Hepatocyte (in vitro differentiated cells): Measurements from ENCODE around the gene PRMT3. TPM values are rescaled to one million over a fixed set of nuclear protein-coding genes. Genes with fewer than 3 reads are reported as not detected.

ENCODE experiments used
- DNase-seq: peaks from one replicate; pipeline ENCODE4 v3.0.0-alpha.2; 2016; ENCODE audit warnings: low spot score
- H2AFZ ChIP-seq: fragments of 200-600 bp; sonication (generic); 2 replicates; pipeline ENCODE4 v1.6.0; 2016; ENCODE audit warnings: antibody characterized with exemption, mild to moderate bottlenecking
- H3K27ac ChIP-seq: fragments of 200-600 bp; sonication (generic); 2 replicates; pipeline ENCODE4 v1.5.1; 2016; ENCODE audit warnings: mild to moderate bottlenecking
- H3K27me3 ChIP-seq: fragments of 200-600 bp; sonication (generic); 2 replicates; pipeline ENCODE4 v1.6.1; 2016
- H3K36me3 ChIP-seq: fragments of 200-600 bp; sonication (generic); replicated peaks from 2 replicates; pipeline ENCODE4 v1.5.1; 2016; ENCODE audit warnings: low read depth; ENCODE audit not compliant: insufficient read depth
- H3K4me1 ChIP-seq: fragments of 200-600 bp; sonication (generic); 2 replicates; pipeline ENCODE4 v1.5.1; 2016; ENCODE audit warnings: mild to moderate bottlenecking, moderate library complexity; ENCODE audit not compliant: insufficient read depth
- H3K4me2 ChIP-seq: fragments of 200-600 bp; sonication (generic); 2 replicates; pipeline ENCODE4 v1.6.0; 2016
- H3K4me3 ChIP-seq: fragments of 200-600 bp; sonication (generic); 2 replicates; pipeline ENCODE4 v1.5.1; 2016; ENCODE audit warnings: mild to moderate bottlenecking
- H3K79me2 ChIP-seq: fragments of 200-600 bp; sonication (generic); 2 replicates; pipeline ENCODE4 v1.6.0; 2017; ENCODE audit warnings: mild to moderate bottlenecking
- H3K9me2 ChIP-seq: fragments of 200-600 bp; sonication (generic); replicated peaks from 2 replicates; pipeline ENCODE4 v1.6.0; 2017; ENCODE audit warnings: mild to moderate bottlenecking; ENCODE audit not compliant: insufficient read depth
- H3K9me3 ChIP-seq: fragments of 200-600 bp; sonication (generic); 2 replicates; pipeline ENCODE4 v1.5.1; 2016; ENCODE audit warnings: low read depth, mild to moderate bottlenecking
- H4K20me1 ChIP-seq: fragments of 200-600 bp; sonication (generic); 2 replicates; pipeline ENCODE4 v1.6.0; 2016; ENCODE audit warnings: mild to moderate bottlenecking; ENCODE audit not compliant: insufficient read depth, poor library complexity, severe bottlenecking
- EZH2 ChIP-seq: fragments of 200-600 bp; sonication (generic); IDR thresholded peaks from 2 replicates; pipeline ENCODE4 v1.6.1; 2016; ENCODE audit warnings: antibody characterized with exemption, mild to moderate bottlenecking, borderline replicate concordance
- EZH2phosphoT487 ChIP-seq: fragments of 200-600 bp; sonication (generic); IDR thresholded peaks from one replicate; pipeline ENCODE4 v1.6.1; 2018; ENCODE audit warnings: antibody characterized with exemption, mild to moderate bottlenecking, low read depth, moderate library complexity; ENCODE audit not compliant: unreplicated experiment, severe bottlenecking
- WGBS: methylation state at CpG from one replicate; pipeline ENCODE4 v1.1.6; 2016; ENCODE audit warnings: low lambda C conversion rate; ENCODE audit errors: missing lambda C conversion rate; 5-methylcytosine and 5-hydroxymethylcytosine counted together
- polyA plus RNA-seq: library from polyadenylated mRNA; unstranded; fragments of >200 nt; fragmentation: Nextera tagmentation; extraction: Ambion mirVana; gene quantifications from 2 replicates; pipeline ENCODE4 v1.2.1, GENCODE V29; 2016
- total RNA-seq: library from RNA; depleted of rRNA; stranded (reverse); fragments of >200 nt; gene quantifications from 2 replicates; pipeline ENCODE4 v1.2.3, GENCODE V29; 2014
- TF ChIP-seq, protein P1 (sequence below): fragments of 200-600 bp; sonication (generic); IDR thresholded peaks from 2 replicates; pipeline ENCODE4 v1.5.1; 2016; ENCODE audit warnings: antibody characterized with exemption, mild to moderate bottlenecking; ENCODE audit not compliant: poor library complexity

Gene PRMT3
- total RNA-seq (14.1 and 18.8 TPM in 2 replicates), polyA plus RNA-seq (9.5 and 12.9 TPM in 2 replicates)

DNA sequence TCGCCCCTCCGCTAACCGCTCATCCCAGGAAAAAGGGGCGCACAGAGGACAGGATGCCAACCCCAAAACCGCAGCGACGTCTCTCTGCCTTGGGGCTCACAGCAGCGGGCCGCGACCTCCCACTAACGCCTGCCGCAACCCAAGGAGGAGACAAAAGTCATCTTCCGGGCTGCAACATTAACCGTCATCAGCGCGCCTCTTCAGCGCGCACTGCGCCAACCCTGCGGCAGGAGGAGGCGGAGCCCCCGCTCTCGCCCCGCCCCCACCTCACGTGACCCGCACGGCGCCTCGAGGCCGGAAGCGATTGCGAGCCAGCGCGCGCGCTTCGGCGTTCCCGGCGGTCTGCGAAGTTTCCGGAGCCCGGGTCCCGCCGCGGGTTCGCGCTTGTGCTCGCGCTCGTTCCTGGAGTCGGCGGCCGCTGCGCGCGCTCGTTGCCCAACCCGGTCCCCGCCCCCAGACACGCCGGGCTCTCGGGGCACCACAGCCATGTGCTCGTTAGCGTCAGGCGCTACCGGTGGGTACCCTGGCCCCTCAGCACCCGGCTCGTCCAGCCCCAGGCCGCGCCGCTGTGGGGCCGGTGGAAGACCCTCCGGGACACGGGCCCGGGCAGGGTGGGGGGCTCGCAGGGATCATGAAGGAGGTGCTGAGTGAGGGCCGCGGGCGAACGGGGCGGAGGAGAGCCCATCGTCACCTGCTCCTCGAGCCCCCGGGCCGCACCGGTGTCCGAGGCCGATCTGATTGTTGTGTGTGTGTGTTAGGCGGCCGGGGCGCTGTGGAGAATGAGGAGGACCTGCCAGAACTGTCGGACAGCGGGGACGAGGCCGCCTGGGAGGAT lies at the start of gene PRMT3:
Gene PRMT3, plus strand, starts transcription at position 456 of the 835 bp plus-strand sequence. Its CDS starts 31 bp downstream, at position 487.
- WGBS, result 1% methylated on average over 81 of the region's 96 CpGs
- H3K4me1 ChIP-seq, result peaks cover 8% of the 10 kb centered on the region
- H3K9me2 ChIP-seq, result no peaks in the 10 kb centered on the region
- no peaks in the 10 kb centered on the region for H3K36me3 ChIP-seq
- no peaks in the 10 kb centered on the region for H3K27me3 ChIP-seq
- no peaks in the 10 kb centered on the region for H4K20me1 ChIP-seq
- H3K4me3 ChIP-seq, result peak within 1 kb of the TSS; percentile 63
- peak within 1 kb of the TSS; percentile 95 for H3K4me2 ChIP-seq
- H2AFZ ChIP-seq, result peak within 1 kb of the TSS; percentile 88
- peaks cover 10% of the 10 kb centered on the region for H3K79me2 ChIP-seq
- peak within 1 kb of the TSS; percentile 88 for H3K27ac ChIP-seq
- no peaks in the 10 kb centered on the region for H3K9me3 ChIP-seq
- DNase-seq, result peak; percentile 98
- TF ChIP-seq, protein P1, sequence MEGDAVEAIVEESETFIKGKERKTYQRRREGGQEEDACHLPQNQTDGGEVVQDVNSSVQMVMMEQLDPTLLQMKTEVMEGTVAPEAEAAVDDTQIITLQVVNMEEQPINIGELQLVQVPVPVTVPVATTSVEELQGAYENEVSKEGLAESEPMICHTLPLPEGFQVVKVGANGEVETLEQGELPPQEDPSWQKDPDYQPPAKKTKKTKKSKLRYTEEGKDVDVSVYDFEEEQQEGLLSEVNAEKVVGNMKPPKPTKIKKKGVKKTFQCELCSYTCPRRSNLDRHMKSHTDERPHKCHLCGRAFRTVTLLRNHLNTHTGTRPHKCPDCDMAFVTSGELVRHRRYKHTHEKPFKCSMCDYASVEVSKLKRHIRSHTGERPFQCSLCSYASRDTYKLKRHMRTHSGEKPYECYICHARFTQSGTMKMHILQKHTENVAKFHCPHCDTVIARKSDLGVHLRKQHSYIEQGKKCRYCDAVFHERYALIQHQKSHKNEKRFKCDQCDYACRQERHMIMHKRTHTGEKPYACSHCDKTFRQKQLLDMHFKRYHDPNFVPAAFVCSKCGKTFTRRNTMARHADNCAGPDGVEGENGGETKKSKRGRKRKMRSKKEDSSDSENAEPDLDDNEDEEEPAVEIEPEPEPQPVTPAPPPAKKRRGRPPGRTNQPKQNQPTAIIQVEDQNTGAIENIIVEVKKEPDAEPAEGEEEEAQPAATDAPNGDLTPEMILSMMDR, result peak; percentile 100
- no peak for TF ChIP-seq EZH2phosphoT487

DNA sequence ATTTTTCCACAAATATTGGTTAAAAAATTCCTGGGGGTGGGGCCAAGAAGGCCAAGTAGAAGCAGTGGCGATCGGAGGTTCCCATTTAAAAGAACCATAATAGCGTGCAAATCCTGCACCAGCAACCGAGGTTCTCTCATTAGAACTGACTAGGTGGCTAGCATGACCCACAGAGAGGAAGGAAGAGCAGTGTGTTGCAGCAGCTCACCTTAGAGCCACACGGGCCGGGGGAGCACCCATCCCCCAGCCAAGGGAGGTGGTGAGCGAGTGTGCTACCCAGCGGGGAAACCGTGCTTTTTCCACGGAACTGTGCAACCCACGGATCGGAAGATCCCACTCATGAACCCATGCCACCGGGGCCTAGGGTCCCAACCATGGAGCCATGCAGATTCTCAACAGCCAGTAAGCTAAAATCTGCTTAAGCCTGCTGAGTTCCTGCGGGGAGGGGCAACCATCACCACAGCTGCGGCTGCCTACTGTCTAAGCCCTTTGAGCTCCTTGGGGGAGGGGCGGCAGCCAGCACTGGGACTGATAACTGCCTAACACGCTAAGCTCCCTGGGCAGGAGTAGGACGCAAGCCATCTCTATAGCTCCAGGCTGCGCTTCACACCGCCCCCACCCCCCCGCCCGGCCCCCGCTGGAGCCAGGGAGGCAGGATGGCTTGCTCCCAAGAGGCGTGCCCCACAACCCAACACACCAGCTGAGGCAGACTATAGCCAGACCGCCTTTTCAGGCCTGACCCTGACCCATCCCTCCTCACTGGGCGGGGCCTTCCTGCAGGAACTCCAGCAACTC lies 45.0 kb upstream of the PRMT3 start:
- no peak overlapping the region for H2AFZ ChIP-seq
- no peak overlapping the region for H3K27ac ChIP-seq
- no peaks in the 10 kb centered on the region for H3K9me2 ChIP-seq
- no peaks in the 10 kb centered on the region for H3K79me2 ChIP-seq
- H4K20me1 ChIP-seq, result no peaks in the 10 kb centered on the region
- peak; percentile 77 for DNase-seq
- TF ChIP-seq EZH2, result no peak
- TF ChIP-seq, protein P1, result no peak
- no peak for TF ChIP-seq EZH2phosphoT487
- no peak overlapping the region for H3K4me3 ChIP-seq
- no peaks in the 10 kb centered on the region for H3K36me3 ChIP-seq
- H3K4me1 ChIP-seq, result peaks cover 3% of the 10 kb centered on the region
- H3K4me2 ChIP-seq, result peak overlapping the region; percentile 66
- WGBS, result 21% methylated on average over 26 of the region's 26 CpGs
- no peaks in the 10 kb centered on the region for H3K27me3 ChIP-seq
- H3K9me3 ChIP-seq, result no peaks in the 10 kb centered on the region

DNA sequence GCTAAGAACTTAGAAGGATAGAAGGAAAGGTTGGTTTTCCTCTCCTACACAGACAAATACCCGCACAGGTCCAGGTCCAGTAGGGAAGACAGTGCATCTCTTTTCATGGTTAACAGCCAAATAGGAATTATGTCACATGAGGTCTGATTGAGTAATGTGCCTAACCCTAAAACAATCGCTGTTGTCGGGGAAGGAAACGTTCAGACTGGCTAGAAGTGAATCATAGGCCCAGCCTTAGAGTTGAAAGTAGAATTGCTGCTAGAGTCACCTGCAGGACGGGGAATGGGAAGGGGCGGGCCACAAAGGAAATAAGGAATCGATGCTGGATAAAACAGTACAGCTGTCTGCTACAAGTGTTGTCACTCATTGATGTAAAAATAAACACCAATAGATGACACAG lies 36.4 kb upstream of the PRMT3 start:
- H3K27ac ChIP-seq, result no peak overlapping the region
- WGBS, result 90% methylated on average over 7 of the region's 7 CpGs
- H3K4me1 ChIP-seq, result peaks cover 1% of the 10 kb centered on the region
- no peak overlapping the region for H3K4me3 ChIP-seq
- H3K36me3 ChIP-seq, result no peaks in the 10 kb centered on the region
- no peaks in the 10 kb centered on the region for H3K9me3 ChIP-seq
- H3K4me2 ChIP-seq, result no peak overlapping the region
- no peak for DNase-seq
- H2AFZ ChIP-seq, result no peak overlapping the region
- no peaks in the 10 kb centered on the region for H3K9me2 ChIP-seq
- no peaks in the 10 kb centered on the region for H3K79me2 ChIP-seq
- no peaks in the 10 kb centered on the region for H4K20me1 ChIP-seq
- TF ChIP-seq EZH2 (no peak), EZH2phosphoT487 (no peak)
- TF ChIP-seq, protein P1, result no peak
- H3K27me3 ChIP-seq, result no peaks in the 10 kb centered on the region
